ENCODE results near the gene SLC4A2. TPM values are rescaled to one million over a fixed set of nuclear protein-coding genes. Genes with fewer than 3 reads are reported as not detected.

SLC4A2 gene
- total RNA-seq, 4 donors from 2014 or later = 31.9 to 78.7 (median 59.7) TPM

DNA sequence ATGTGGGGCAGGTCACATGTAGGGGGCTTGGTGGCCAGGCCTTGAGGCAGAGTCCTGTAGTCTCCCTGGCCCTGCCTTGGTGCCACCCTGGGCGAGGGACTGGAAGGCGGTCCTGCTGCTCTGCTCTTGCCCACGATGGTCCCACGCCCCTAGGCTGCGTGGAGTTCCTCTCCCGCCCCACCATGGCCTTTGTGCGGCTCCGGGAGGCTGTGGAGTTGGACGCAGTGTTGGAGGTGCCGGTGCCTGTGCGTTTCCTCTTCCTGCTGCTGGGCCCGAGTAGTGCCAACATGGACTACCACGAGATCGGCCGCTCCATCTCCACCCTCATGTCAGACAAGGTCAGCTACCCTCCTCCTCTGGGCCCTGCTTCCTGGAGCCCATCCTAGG, 11.2 kb downstream of the SLC4A2 start:
- no peak for DNase-seq (ENCODE audit: low spot score in 2 of 2)
- Histone ChIP-seq H3K4me1 (no peaks in the 10 kb centered on the region), H3K27ac (no peak overlapping the region), H3K27me3 (no peaks in the 10 kb centered on the region), H3K36me3 (peaks cover 99% of the 10 kb centered on the region), H3K9me3 (no peaks in the 10 kb centered on the region), H3K4me3 (no peak overlapping the region)
- TF ChIP-seq EP300 (IDR thresholded peaks at IDR 0.05) (no peak), POLR2A (IDR thresholded peaks at IDR 0.05) (no peak), POLR2AphosphoS5 (IDR thresholded peaks at IDR 0.05) (no peak)
- TF ChIP-seq, protein P1, sequence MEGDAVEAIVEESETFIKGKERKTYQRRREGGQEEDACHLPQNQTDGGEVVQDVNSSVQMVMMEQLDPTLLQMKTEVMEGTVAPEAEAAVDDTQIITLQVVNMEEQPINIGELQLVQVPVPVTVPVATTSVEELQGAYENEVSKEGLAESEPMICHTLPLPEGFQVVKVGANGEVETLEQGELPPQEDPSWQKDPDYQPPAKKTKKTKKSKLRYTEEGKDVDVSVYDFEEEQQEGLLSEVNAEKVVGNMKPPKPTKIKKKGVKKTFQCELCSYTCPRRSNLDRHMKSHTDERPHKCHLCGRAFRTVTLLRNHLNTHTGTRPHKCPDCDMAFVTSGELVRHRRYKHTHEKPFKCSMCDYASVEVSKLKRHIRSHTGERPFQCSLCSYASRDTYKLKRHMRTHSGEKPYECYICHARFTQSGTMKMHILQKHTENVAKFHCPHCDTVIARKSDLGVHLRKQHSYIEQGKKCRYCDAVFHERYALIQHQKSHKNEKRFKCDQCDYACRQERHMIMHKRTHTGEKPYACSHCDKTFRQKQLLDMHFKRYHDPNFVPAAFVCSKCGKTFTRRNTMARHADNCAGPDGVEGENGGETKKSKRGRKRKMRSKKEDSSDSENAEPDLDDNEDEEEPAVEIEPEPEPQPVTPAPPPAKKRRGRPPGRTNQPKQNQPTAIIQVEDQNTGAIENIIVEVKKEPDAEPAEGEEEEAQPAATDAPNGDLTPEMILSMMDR (IDR thresholded peaks at IDR 0.05) = no peak
- 85% methylated on average over 3 of the region's 15 CpGs for WGBS

DNA sequence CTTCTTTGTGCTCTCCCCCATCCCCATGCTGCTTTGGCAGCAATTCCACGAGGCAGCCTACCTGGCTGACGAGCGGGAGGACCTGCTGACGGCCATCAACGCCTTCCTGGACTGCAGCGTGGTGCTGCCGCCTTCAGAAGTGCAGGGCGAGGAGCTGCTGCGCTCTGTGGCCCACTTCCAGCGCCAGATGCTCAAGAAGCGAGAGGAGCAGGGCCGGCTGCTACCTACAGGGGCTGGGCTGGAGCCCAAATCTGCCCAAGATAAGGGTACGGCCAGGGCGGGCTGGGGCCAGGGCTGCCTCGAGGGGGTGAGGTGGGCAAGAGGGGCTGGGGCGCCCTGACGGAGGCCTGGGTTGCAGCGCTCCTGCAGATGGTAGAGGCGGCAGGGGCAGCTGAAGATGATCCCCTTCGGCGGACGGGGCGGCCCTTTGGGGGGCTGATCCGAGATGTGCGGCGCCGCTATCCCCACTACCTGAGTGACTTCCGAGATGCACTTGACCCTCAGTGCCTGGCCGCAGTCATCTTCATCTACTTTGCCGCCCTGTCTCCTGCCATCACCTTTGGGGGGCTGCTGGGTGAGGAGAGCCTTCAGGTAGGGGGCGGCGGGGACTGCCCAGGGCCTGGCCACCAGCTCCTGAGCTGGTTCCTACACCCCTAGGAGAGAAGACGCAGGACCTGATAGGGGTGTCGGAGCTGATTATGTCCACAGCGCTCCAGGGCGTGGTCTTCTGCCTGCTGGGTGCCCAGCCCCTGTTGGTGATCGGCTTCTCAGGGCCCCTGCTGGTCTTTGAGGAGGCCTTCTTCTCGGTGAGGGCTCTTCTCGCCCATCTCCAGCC, 11.9 kb downstream of the SLC4A2 start:
- TF ChIP-seq, protein P1 (IDR thresholded peaks at IDR 0.05) = no peak
- TF ChIP-seq POLR2AphosphoS5 (IDR thresholded peaks at IDR 0.05) (no peak), POLR2A (IDR thresholded peaks at IDR 0.05) (no peak), EP300 (IDR thresholded peaks at IDR 0.05) (no peak)
- Histone ChIP-seq H3K4me1 (no peaks in the 10 kb centered on the region), H3K36me3 (peaks cover 99% of the 10 kb centered on the region), H3K27ac (no peak overlapping the region), H3K27me3 (no peaks in the 10 kb centered on the region), H3K4me3 (no peak overlapping the region), H3K9me3 (no peaks in the 10 kb centered on the region)
- 92% methylated on average over 27 of the region's 39 CpGs for WGBS
- no peak for DNase-seq (ENCODE audit: low spot score in 2 of 2)

DNA sequence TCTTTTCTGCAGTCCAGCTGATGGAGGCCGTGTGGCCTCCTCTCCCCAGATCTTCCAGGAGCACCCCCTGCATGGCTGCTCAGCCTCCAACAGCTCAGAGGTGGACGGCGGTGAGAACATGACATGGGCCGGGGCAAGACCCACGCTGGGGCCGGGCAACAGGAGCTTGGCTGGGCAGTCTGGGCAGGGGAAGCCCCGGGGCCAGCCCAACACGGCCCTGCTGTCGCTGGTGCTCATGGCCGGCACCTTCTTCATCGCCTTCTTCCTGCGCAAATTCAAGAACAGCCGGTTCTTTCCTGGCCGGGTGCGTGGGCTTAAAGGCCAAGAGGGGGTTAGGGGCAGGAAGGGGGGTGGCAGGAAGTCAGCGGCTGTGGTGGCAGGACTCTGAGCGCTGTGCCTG, 14.6 kb downstream of the SLC4A2 start:
- TF ChIP-seq POLR2A (IDR thresholded peaks at IDR 0.05) (no peak), POLR2AphosphoS5 (IDR thresholded peaks at IDR 0.05) (no peak), EP300 (IDR thresholded peaks at IDR 0.05) (no peak)
- TF ChIP-seq, protein P1 (IDR thresholded peaks at IDR 0.05) = no peak
- peaks cover 25% of the 10 kb centered on the region for H3K4me1 ChIP-seq
- H3K4me3 ChIP-seq = no peak overlapping the region
- peaks cover 88% of the 10 kb centered on the region for H3K36me3 ChIP-seq
- H3K27me3 ChIP-seq = no peaks in the 10 kb centered on the region
- DNase-seq (ENCODE audit: low spot score in 2 of 2) = no peak
- WGBS = 90% methylated on average over 1 of the region's 17 CpGs
- H3K9me3 ChIP-seq = no peaks in the 10 kb centered on the region
- H3K27ac ChIP-seq = no peak overlapping the region

DNA sequence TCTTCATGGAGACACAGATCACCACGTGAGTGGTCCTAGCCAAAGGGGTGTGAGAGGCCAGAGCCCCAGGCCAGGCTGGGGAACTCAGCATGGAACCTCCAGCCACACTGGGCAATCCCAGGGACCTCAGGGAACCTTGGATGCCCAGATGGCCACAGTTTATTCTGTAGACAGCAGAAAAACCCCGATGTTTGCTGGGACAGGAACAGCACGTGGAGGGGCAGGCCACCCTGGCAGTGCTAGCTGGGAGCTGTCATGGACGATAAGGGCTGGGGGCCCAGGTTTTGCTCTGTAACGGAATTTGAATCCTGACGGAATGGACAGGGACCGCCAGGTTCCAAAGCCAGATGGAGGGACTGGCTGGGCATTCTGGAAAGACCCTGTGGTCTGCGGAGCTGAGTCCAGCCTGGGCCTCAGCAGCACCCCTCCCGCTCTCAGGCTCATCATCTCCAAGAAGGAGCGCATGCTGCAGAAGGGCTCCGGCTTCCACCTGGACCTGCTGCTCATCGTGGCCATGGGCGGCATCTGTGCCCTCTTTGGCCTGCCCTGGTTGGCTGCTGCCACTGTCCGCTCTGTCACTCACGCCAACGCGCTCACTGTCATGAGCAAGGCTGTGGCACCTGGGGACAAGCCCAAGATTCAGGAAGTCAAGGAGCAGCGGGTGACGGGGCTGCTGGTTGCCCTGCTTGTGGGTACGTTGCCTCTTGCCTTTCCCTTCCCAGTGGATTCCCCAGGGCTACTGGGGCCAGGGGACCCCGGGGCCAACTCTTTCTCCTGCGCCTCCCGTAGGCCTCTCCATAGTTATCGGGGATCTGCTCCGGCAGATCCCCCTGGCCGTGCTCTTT, 15.7 kb downstream of the SLC4A2 start:
- Histone ChIP-seq H3K36me3 (peaks cover 78% of the 10 kb centered on the region), H3K9me3 (no peaks in the 10 kb centered on the region), H3K27me3 (no peaks in the 10 kb centered on the region), H3K4me3 (no peak overlapping the region), H3K4me1 (peaks cover 35% of the 10 kb centered on the region), H3K27ac (no peak overlapping the region)
- DNase-seq (ENCODE audit: low spot score in 2 of 2) = no peak
- 92% methylated on average over 16 of the region's 26 CpGs for WGBS
- TF ChIP-seq POLR2AphosphoS5 (IDR thresholded peaks at IDR 0.05) = no peak
- TF ChIP-seq POLR2A (IDR thresholded peaks at IDR 0.05) = no peak
- TF ChIP-seq, protein P1 (IDR thresholded peaks at IDR 0.05) = no peak
- no peak for TF ChIP-seq EP300 (IDR thresholded peaks at IDR 0.05)

DNA sequence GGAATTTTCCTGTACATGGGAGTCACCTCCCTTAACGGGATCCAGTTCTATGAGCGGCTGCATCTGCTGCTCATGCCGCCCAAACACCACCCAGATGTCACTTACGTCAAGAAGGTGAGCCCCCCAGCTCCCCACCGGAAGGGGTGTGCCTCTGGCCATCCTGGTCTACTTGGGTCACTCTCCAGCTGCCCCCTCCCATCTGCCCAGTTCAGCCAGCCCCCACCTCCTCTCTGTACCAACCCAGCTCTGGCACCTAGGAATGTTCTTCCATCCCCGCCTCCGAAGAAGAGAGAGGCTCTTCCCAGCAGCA, 16.2 kb downstream of the SLC4A2 start:
- TF ChIP-seq POLR2AphosphoS5 (IDR thresholded peaks at IDR 0.05) (no peak), EP300 (IDR thresholded peaks at IDR 0.05) (no peak), POLR2A (IDR thresholded peaks at IDR 0.05) (no peak)
- TF ChIP-seq, protein P1 (IDR thresholded peaks at IDR 0.05) = no peak
- Histone ChIP-seq H3K27me3 (no peaks in the 10 kb centered on the region), H3K27ac (no peak overlapping the region), H3K4me3 (no peak overlapping the region), H3K9me3 (no peaks in the 10 kb centered on the region), H3K4me1 (peaks cover 37% of the 10 kb centered on the region), H3K36me3 (peaks cover 72% of the 10 kb centered on the region)
- 87% methylated on average over 7 of the region's 7 CpGs for WGBS
- no peak for DNase-seq (ENCODE audit: low spot score in 2 of 2)
